Neural cell (in vitro differentiated cells): ENCODE data around the gene CRYBB1.

Source experiments
- CTCF ChIP-seq: fragments of 450-650 bp; IDR thresholded peaks from 2 replicates; pipeline ENCODE4 v1.5.1; 2014; ENCODE audit warnings: antibody characterized with exemption, mild to moderate bottlenecking, moderate library complexity; ENCODE audit not compliant: poor library complexity, severe bottlenecking
- EZH2 ChIP-seq: fragments of 200-600, 300-800 bp; shearing (Covaris generic), sonication (generic); IDR thresholded peaks from 2 replicates; pipeline ENCODE4 v1.6.1; 2014; ENCODE audit warnings: antibody characterized with exemption, low read length, borderline replicate concordance, mild to moderate bottlenecking; ENCODE audit not compliant: insufficient read depth, poor library complexity, severe bottlenecking
- POLR2AphosphoS5 ChIP-seq: IDR thresholded peaks from 2 replicates; pipeline ENCODE4 v1.6.1; 2012
- SMC3 ChIP-seq: fragments of 450-650 bp; conservative IDR thresholded peaks from 2 replicates; pipeline ENCODE4 v1.6.1; 2014; ENCODE audit warnings: antibody characterized with exemption, mild to moderate bottlenecking, moderate library complexity; ENCODE audit not compliant: poor library complexity
- TAF1 ChIP-seq: IDR thresholded peaks from 2 replicates; pipeline ENCODE4 v1.6.1; 2012; ENCODE audit warnings: low read depth

GRCh38 chr22:26642465-26643417 is 24.9 kb upstream of the CRYBB1 start:
- no peak for TF ChIP-seq EZH2
- no peak for TF ChIP-seq CTCF
- no peak for TF ChIP-seq SMC3
- no peak for TF ChIP-seq TAF1
- no peak for TF ChIP-seq POLR2AphosphoS5
